Retinal pigment epithelial cell (primary cell): ENCODE data around the gene PMF1.

Experiments
- DNase-seq: peaks from one replicate; pipeline ENCODE4 v3.0.0-alpha.2; 2010; ENCODE audit warnings: low read depth
- H3K4me3 ChIP-seq: 2 replicates; pipeline ENCODE4 v1.5.1; 2011; ENCODE audit warnings: mild to moderate bottlenecking, low read length, control low read depth, moderate library complexity
- CTCF ChIP-seq: conservative IDR thresholded peaks from 2 replicates; pipeline ENCODE4 v1.5.1; 2011; ENCODE audit warnings: low read depth, low read length, control low read depth, inconsistent platforms

The PMF1 gene

DNA sequence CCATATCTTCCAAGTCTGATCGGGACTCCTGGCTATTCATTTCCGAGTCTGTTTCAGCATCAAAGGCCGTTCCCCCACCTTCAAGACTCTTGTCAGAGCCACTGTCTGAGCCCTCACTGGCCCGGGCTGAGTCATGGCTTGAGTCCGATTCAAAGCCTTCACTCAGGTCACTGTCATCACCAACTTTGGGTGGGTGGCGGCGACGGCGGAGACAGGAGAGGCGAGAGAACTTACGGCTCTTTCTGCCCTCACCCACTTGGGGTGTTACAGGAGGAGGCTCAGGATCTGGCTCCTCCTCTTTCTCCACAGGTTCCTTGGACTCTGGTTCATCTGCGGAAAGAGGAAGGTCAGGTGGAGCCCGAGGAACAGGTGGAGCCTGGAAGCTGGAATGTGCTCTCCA lies 53.2 kb downstream of the PMF1 start:
- no peak for TF ChIP-seq CTCF
- DNase-seq: no peak
- H3K4me3 ChIP-seq: no peak overlapping the region

DNA sequence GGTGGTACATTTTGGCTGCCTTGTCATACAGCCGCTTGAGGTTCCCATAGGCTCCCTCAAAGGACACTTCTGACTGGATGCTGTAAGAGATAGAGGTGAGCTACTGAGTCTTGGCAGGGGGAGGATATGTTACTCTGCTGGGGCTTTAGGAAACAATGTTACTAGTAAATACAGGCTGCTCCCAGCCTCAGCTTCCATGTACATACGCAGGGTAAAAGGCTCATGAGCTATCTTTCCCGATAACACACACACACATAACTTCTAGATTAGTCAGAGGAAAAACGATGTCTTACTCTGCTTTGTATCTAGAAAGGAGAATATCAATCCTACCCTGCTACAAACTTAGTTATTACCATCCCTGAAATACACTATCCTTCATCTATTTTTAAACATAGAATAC lies 55.5 kb downstream of the PMF1 start:
- H3K4me3 ChIP-seq: no peak overlapping the region
- no peak for DNase-seq
- no peak for TF ChIP-seq CTCF

DNA sequence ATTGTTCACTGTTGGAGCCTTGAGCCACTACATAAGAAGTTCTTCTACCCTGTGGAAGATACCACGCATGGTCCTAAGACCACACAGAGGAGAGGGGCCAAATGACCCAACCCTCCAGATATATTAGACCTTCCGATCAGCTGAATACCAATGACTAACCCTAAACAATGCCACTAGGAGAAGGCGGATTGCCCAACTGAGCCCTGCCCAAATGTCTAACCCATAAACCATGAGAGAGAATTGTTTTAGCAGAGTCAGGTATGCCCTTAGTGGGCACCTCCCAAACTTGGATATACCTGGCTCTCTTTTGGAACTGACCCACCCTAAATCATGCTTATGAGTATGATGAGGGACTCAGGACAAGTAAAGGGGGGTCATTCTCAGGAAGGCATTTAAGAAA lies 57.5 kb downstream of the PMF1 start:
- no peak for TF ChIP-seq CTCF
- DNase-seq: no peak
- H3K4me3 ChIP-seq: no peak overlapping the region

DNA sequence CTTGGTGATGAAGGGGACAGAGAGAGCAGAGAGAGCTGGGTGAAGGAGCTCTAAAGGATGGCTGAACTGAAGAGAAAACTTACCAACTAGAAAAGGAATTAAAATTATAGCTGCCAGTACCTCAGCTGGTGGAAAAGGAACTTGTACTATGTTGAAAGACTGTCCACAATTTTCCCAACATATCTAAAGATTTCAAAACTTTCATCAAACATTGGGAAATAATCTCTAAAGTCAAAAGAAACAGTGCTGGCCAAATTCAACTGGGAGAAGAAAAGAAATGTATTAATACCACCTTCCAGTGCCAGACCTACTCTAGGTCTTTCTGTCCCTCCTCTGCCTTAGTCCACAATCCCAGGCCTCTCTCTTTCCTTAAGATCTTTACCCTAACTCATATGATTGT lies 63.7 kb downstream of the PMF1 start:
- TF ChIP-seq CTCF: no peak
- no peak for DNase-seq
- no peak overlapping the region for H3K4me3 ChIP-seq

GRCh38 chr1:156276966-156277381 lies 64.2 kb downstream of the PMF1 start:
- H3K4me3 ChIP-seq: no peak overlapping the region
- no peak for DNase-seq
- no peak for TF ChIP-seq CTCF

DNA sequence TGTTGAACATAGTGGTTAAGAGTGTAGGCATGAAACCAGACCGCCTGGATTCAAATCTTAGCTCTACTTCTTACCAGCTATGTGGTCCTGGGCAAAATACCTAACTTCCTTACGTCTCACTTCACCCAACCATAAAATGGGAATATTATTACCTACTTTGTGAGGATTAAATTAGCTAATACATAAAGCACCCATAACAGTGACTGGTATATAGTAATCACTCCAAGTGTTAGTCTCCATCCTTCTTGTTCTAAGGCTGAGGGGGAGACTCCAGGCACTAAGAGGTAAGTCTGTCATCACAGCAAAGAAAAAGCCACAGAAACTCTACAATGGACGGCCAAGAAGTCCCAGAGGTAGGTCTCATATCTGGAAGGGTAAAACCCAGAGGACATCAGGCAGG lies 67.0 kb downstream of the PMF1 start:
- no peak for DNase-seq
- H3K4me3 ChIP-seq: no peak overlapping the region
- TF ChIP-seq CTCF: no peak

DNA sequence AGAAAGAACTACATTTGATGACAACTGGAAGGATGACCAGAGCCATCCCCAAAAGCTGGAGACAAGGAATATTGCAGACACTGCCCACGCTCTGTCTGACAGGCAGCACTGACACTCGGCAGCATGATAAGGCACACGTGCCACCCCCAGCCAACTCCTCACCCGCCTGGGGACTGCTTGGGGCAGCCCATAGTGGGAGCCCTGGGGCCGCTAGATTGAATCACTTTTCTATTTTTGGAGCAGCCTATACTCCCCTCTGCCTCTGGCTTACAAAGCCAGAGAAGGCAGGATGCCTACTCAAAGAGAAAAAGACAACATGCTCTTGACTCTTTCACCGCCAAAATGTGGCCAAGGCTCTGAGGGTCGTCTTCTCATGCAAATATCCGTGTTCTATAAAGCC lies 68.5 kb downstream of the PMF1 start:
- TF ChIP-seq CTCF: peak; percentile 6
- no peak for DNase-seq
- H3K4me3 ChIP-seq: peak overlapping the region; percentile 81
